Right ventricle myocardium inferior (tissue), 1 donor: ENCODE data around the gene HMGN3. TPM values are rescaled to one million over a fixed set of nuclear protein-coding genes. Genes with fewer than 3 reads are reported as not detected.
A peak's percentile ranks its signal among the peaks of the same experiment; 100 is the strongest.

ENCODE experiments used
- ATAC-seq: fragments of 200-7000 bp; cut with Tn5 transposase; one replicate; pipeline ENCODE4 v1.9.1; 2020; ENCODE audit warnings: mild to moderate bottlenecking, moderate library complexity
- DNase-seq: peaks from one replicate; pipeline ENCODE4 v3.0.0; 2021; ENCODE audit errors: missing footprints
- intact Hi-C: fragments of 100-400 bp; cut with DNase I; formaldehyde crosslinking; loops from one replicate; pipeline ENCODE4 v1.11.0; 2022
- total RNA-seq: library from RNA; stranded (reverse); fragmentation: NEBNext Ultra II Directional; extraction: Animal tissue kit (Norgen Biotek cat#: 25700); gene quantifications from one replicate; pipeline ENCODE4 v1.2.1, GENCODE V29; 2021
- donor health status: DM: no; HTN: yes; CAD: no; lungs with severe emphysema.

The HMGN3 gene
- total RNA-seq, 1 donor from 2014 or later, result 153 TPM

DNA sequence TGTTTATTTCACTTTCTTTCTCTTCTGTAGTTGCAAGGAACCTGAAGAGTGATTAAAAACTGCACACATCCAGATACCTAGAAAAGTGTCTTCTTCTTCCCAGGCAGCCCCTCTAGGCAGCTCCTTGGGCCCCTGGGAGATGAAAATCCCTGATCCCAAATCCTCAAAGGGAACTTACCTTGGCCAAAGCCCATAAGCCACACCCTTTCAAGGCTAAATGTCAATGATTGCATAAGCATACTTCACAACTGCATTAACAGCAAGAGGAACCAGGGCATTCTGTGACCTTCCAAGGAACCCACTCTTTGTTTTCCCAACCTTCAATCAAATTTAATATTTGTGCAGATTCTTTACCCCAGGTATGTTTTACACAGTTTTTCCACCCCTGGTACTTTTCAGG, 4.4 kb upstream of the HMGN3 start:
- DNase-seq, result no peak
- intact Hi-C loops, result loop anchor here (10.0 kb wide), 2 partner anchors 304 to 374 kb away; partner anchors contain the start of gene IRAK1BP1
- no peak for ATAC-seq

- DNase-seq (no peak), ATAC-seq (no peak)
- intact Hi-C loops, result loop anchor here (10.0 kb wide), 2 partner anchors 302 to 372 kb away; partner anchors contain the start of gene IRAK1BP1
Observed at GRCh38 chr6:79236711-79237110, 2.2 kb upstream of the HMGN3 start.

GRCh38 chr6:79233611-79234149, 802 bp downstream of the HMGN3 start:
- ATAC-seq, result peak; percentile 95
- intact Hi-C loops, result loop anchor here (1.0 to 10.0 kb wide), 4 partner anchors 155 to 369 kb away; partner anchors contain the start of genes IRAK1BP1, LCA5 and PHIP

DNA sequence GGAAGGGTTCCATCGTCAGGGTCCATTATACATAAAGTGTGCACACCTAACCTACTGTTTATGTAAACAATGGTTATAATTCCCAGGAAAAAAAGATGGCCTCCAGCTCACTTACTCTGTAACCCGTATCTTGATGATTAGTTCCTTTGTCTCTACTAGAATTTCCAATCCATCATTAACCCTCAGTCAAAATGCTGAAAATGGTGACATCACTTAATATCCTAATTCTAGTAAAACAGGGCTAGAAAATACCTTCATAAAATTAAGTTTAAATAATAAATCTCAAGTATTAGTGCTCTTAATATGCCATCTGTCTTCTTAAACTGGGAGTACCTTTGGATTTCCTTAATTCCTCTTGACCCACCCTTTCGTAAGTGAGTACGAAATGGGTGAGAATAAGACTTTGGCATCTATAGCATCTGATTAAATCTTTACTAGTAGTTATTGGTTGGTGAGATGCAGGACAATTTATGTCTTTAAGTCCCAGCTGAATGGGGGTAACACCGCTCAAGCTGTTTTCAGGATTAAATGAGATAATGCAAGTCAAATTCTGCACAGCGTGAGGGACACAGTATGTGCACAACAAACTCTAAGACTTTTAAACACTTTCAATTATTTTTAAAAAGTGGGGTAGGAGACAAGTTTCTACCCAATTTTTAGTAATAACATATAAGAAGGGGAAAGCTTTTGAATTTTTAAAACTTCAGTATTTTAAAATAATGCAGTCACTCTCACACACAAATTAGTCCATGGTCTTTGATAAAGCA, 1.6 kb downstream of the HMGN3 start:
- no peak for ATAC-seq
- intact Hi-C loops, result loop anchor here (5.0 to 10.0 kb wide), 3 partner anchors 298 to 368 kb away; partner anchors contain the start of genes IRAK1BP1 and LCA5
- no peak for DNase-seq

More at GRCh38 chr6:79233611-79234149, 802 bp downstream of the HMGN3 start:
- peak; percentile 93 for DNase-seq

GRCh38 chr6:79231666-79232065, 2.8 kb downstream of the HMGN3 start:
- intact Hi-C loops, result loop anchor here (5.0 to 10.0 kb wide), 3 partner anchors 297 to 367 kb away; partner anchors contain the start of genes IRAK1BP1 and LCA5
- ATAC-seq, result no peak
- no peak for DNase-seq

GRCh38 chr6:79231101-79231500, 3.4 kb downstream of the HMGN3 start:
- intact Hi-C loops, result loop anchor here (5.0 to 10.0 kb wide), 3 partner anchors 296 to 366 kb away; partner anchors contain the start of genes IRAK1BP1 and LCA5
- ATAC-seq (no peak), DNase-seq (no peak)

DNA sequence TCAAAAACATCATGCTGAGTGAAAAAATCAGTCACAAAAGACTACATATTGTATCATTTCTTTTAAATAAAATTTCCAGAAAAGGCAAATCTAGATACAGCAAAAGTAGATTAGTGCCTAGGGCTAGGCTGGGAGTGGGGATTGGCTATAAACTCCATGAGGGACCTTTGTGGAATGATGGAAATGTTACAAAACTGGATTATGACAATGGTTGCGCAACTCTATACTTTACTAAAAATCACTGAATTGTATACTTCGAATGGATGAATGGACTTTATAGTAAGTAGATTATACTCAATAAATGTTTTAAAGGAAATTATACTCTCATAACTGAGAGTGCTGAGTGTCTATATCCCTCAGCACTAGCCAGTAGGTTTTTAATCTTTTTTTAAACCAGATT, 4.3 kb downstream of the HMGN3 start:
- ATAC-seq (no peak), DNase-seq (no peak)
- intact Hi-C loops, result loop anchor here (5.0 to 10.0 kb wide), 3 partner anchors 295 to 365 kb away; partner anchors contain the start of genes IRAK1BP1 and LCA5

GRCh38 chr6:79227445-79227844, 7.0 kb downstream of the HMGN3 start:
- no peak for ATAC-seq
- intact Hi-C loops, result no loop called here
- DNase-seq, result no peak

DNA sequence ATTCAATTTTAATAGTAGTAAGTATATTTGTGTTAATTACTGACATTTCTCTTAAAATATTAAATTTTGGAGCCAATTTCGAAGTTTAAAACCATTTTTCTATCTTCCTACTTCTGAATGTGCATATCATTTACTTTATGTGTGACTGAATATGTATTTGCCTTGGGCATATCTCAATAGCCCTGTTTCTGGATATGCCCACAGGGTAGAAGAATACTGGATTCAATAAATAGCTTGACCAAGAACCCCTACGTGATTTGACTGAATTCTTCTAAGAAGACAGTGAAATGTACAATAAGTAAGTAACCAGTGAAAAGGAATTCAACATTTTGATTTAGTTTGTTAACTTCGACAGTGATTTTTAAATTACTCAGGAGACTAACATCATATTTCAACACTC, 7.8 kb downstream of the HMGN3 start:
- DNase-seq (no peak), ATAC-seq (no peak)
- intact Hi-C loops, result no loop called here

DNA sequence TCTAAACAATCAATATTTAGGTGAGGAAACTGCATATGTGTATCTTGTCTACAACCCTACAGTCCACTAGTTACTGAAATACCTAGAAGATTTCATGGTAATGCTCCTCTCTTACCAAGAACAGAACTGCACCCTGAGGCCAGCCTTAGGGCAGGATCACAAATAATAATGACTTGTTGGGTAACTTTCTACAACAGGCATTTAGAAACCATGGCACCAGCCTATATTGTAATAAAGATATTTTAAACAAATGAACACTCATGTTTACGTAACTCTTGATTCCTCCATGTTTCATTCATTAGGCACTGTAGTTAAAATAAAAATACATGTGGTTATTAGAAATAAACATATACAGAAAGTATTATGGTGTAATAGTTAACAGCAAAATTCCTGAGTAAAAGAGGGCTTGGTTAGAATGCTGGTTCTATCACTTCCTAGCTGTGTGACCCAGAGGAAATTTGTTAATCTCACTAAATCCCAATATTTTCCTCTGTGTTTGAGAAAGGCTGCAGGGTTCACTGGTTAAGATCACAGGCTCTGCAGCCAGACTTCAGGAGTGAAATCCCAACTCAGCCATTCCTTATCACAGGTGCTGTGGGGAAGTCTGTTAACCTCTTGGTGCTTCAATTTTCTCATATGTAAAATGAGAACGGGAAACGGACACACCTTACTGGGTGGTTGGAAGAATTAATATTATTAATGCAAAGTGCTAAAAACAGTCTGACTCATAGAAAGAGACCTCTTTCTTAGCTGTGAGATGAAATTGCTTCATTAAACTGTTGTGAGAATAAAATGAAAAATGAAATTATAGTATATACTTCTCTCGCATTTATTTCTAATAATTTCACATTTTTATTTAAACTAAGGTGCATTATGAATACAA, 8.5 kb downstream of the HMGN3 start:
- DNase-seq (no peak), ATAC-seq (no peak)
- intact Hi-C loops, result no loop called here

DNA sequence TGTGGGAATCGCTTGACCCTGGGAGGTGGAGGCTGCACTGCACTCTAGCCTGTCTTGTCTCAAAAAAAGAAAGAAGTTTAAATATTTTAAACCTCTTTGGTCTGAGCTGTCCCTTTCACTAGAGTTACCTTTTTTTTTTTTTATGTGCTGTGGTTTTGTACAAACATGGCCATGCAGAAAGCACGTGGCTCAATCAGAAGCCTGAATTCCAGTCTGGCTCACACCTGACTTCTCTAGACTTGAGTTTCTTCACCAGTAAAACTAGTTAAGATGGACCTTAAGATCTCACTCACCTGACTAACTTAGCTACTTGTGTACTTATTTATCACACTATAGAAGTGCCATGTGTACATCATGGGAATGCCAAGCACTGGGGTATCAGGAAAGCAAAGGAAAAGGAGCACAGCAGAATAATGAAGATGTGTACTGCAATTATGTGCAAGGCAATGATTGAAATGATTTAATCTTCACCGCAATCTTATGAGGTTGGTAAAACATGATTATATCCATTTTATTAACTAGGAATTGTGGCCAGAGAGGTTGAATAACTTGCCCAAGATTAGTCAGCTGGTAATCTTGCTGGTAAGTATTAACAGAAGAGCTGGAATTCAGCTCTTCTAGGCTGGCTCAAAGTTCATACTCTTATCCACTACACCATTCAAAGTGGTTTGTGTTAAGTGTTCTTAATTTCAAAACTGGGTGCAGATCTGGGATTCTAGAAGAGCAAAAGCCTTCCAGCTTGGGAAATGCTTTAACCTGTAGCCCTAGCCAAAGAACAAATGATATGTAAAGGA, 10.7 kb downstream of the HMGN3 start:
- no peak for ATAC-seq
- DNase-seq, result no peak
- intact Hi-C loops, result no loop called here

- peak; percentile 52 for ATAC-seq
- DNase-seq, result no peak
- intact Hi-C loops, result no loop called here
Observed at GRCh38 chr6:79215213-79215824, 19.2 kb downstream of the HMGN3 start.

- no peak for DNase-seq
- intact Hi-C loops, result no loop called here
- no peak for ATAC-seq
Observed at GRCh38 chr6:79212859-79213258, 21.6 kb downstream of the HMGN3 start.

- DNase-seq (no peak), ATAC-seq (no peak)
- intact Hi-C loops, result no loop called here
Observed at GRCh38 chr6:79208816-79209215, 25.7 kb downstream of the HMGN3 start.

GRCh38 chr6:79203753-79204253, 30.7 kb downstream of the HMGN3 start:
- no peak for DNase-seq
- intact Hi-C loops, result no loop called here
- peak; percentile 34 for ATAC-seq

DNA sequence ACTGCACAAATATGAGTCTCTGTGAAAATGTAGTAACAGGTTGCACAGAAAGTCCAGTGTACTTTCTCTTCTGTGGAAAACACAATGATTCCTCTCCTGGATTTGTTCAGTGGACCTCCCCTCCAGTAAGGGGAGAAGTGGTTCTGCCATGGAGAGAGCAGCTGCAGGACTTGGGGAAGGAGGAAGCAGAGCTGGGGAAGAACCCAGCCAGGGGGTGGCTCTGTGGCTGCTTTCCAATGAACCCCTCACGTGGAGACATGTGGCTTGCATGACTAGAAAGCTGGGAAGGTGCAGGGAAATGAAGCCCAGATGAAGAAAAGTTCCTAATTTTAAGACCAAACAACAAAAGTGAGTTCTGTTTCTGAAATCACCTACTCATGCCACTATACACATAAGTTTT, 31.9 kb downstream of the HMGN3 start:
- ATAC-seq (no peak), DNase-seq (no peak)
- intact Hi-C loops, result no loop called here

DNA sequence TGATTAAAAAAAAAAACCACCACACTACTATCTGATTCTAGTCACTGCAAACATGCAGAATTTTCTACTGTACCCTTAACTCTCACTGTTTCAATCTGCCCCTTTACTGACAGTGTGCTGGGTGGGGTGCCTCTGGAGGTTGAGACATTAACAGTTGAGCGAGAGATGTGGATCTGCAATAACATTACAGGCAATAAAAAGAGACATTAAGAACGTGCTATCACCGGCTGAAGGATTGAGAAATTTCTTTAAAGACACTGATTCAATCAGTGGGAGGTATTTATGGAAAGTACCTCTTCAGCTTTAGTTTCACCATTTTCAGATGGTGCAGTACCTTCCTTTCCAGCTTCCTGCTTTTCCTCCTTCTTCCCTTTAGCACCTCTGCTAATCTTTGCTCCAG, 32.5 kb downstream of the HMGN3 start:
- ATAC-seq (no peak), DNase-seq (no peak)
- intact Hi-C loops, result no loop called here

- intact Hi-C loops, result no loop called here
- DNase-seq, result no peak
- ATAC-seq, result no peak
Observed at GRCh38 chr6:79201143-79201542, 33.3 kb downstream of the HMGN3 start.
